Colonic mucosa (tissue), 4 donors: ENCODE measurements around the gene SYNPR. TPM values are rescaled to one million over a fixed set of nuclear protein-coding genes. Genes with fewer than 3 reads are reported as not detected.

Experiments
- DNase-seq: peaks from one replicate; pipeline ENCODE4 v3.0.0-alpha.2; 2020
- H3K27ac ChIP-seq: fragments of 200-600 bp; one replicate; pipeline ENCODE4 v1.8.0; 2021
- H3K27me3 ChIP-seq: fragments of 200-600 bp; one replicate; pipeline ENCODE4 v1.8.0; 2021
- H3K36me3 ChIP-seq: fragments of 200-600 bp; one replicate; pipeline ENCODE4 v1.8.0; 2021
- H3K4me1 ChIP-seq: fragments of 200-600 bp; one replicate; pipeline ENCODE4 v1.8.0; 2021; ENCODE audit warnings: mild to moderate bottlenecking
- H3K4me3 ChIP-seq: fragments of 200-600 bp; one replicate; pipeline ENCODE4 v1.8.0; 2021
- H3K9ac ChIP-seq, 2 donors: one replicate each; pipeline ENCODE4 v1.7.0; 2013; ENCODE audit warnings: control low read depth in 2 of 2, low read depth in 2 of 2, low read length in 2 of 2
- H3K9me3 ChIP-seq: fragments of 200-600 bp; one replicate; pipeline ENCODE4 v1.8.0; 2021
- CTCF ChIP-seq: fragments of 200-600 bp; IDR thresholded peaks from one replicate; pipeline ENCODE4 v1.8.0; 2022; ENCODE audit warnings: antibody characterized with exemption, mild to moderate bottlenecking
- intact Hi-C: fragments of 100-400 bp; cut with DNase I; formaldehyde crosslinking; loops from one replicate; pipeline ENCODE4 v1.14.1; 2022
- total RNA-seq, 2 donors: library from RNA; stranded (reverse); fragmentation: NEBNext Ultra II Directional in 1 of 2; extraction: Animal tissue kit (Norgen Biotek cat#: 25700) in 1 of 2; gene quantifications; one replicate each; pipeline ENCODE4 v1.2.1, GENCODE V29; 2021
- donor health status: healthy.
- donor health status: DM: no; HTN: no; CAD: no.
- donor health status: DM: no; HTN: no; CAD: no.

The SYNPR gene
- total RNA-seq, 2 donors from 2014 or later = 0.17 TPM; not detected in 1

- Histone ChIP-seq H3K36me3 (no peaks in the 10 kb centered on the region), H3K27me3 (no peaks in the 10 kb centered on the region), H3K9me3 (no peaks in the 10 kb centered on the region), H3K4me3 (no peak overlapping the region), H3K4me1 (no peaks in the 10 kb centered on the region), H3K9ac (no peak overlapping the region), H3K27ac (no peak overlapping the region)
- no peak for DNase-seq
- no peak for TF ChIP-seq CTCF
- intact Hi-C loops = no loop called here
Measured at GRCh38 chr3:63387568-63387967, 109.5 kb downstream of the SYNPR start.

GRCh38 chr3:63390710-63391230, 112.7 kb downstream of the SYNPR start:
- Histone ChIP-seq H3K4me1 (no peaks in the 10 kb centered on the region), H3K36me3 (no peaks in the 10 kb centered on the region), H3K27me3 (no peaks in the 10 kb centered on the region), H3K9me3 (no peaks in the 10 kb centered on the region), H3K9ac (no peak overlapping the region), H3K4me3 (no peak overlapping the region), H3K27ac (no peak overlapping the region)
- intact Hi-C loops = no loop called here
- no peak for DNase-seq
- no peak for TF ChIP-seq CTCF

DNA sequence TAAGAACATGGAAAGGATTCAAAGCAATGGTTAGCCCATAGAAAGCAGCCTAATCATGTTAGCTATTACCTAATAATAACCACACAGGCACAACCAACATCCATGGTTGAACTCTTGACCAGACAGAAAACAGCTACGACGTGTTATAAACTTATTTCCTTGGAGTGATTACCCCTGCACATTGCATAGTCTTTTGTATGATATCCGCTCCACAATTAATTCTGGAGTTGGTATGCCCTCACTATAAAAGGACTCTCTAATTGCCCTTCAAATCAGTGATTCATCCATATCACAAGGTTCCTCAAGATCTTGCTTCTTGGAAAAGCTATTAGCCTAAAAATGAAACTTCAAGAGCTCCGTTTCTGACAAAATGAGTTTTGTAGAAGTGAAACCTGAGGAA, 117.9 kb downstream of the SYNPR start:
- TF ChIP-seq CTCF = no peak
- intact Hi-C loops = no loop called here
- Histone ChIP-seq H3K4me1 (no peaks in the 10 kb centered on the region), H3K27me3 (no peaks in the 10 kb centered on the region), H3K9ac (no peak overlapping the region), H3K4me3 (no peak overlapping the region), H3K27ac (no peak overlapping the region), H3K36me3 (no peaks in the 10 kb centered on the region), H3K9me3 (no peaks in the 10 kb centered on the region)
- no peak for DNase-seq

DNA sequence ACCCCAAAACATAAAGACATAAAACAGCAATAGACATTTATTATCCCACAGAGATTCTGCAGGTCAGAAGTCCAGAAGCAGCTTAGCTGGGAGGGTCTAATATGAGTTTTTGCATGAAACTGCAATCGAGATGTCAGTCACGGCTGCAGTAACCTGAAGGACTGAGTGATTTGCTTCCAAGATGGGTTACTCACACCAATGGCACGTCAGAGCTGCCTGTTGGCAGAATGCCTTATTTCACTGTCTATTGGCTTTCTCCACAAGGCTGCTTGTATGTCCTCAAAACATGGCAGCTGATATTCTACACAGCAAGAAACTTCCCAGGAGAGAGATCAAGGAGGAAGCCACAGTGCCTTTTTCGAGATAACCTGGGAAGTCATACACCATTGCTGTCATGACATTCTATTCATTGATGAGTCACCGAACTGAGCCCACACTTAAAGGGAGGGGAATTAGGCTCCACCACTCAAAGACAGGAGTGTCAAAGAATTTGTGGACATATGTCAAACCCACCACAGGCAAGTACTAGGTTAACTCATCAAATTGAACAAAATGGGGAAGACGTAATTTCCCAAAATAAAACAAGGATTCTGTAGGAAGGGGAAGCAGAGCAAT, 122.2 kb downstream of the SYNPR start:
- Histone ChIP-seq H3K9me3 (no peaks in the 10 kb centered on the region), H3K9ac (no peak overlapping the region), H3K4me3 (no peak overlapping the region), H3K27me3 (no peaks in the 10 kb centered on the region), H3K27ac (no peak overlapping the region), H3K36me3 (no peaks in the 10 kb centered on the region), H3K4me1 (no peaks in the 10 kb centered on the region)
- TF ChIP-seq CTCF = no peak
- intact Hi-C loops = no loop called here
- DNase-seq = no peak

DNA sequence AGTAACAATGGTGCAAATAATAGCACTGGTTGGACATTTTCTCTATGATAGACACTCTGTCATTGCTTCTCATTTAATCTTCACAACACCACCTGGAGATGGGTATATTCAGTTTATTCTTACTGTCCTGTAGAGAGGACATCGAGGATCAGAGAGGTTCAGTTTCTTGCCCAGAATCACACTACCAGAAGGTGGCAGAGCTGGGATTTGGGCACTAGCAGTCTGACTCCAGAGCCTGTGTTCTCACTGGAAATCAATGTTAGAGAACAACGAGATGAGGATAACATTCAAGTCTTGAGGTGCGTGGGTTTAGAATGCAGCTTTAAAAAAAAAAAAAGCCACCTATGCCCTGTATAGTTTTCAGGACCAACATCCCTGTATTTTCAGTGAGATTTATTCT, 127.8 kb downstream of the SYNPR start:
- Histone ChIP-seq H3K9me3 (no peaks in the 10 kb centered on the region), H3K4me3 (no peak overlapping the region), H3K27ac (no peak overlapping the region), H3K4me1 (no peaks in the 10 kb centered on the region), H3K36me3 (no peaks in the 10 kb centered on the region), H3K27me3 (no peaks in the 10 kb centered on the region), H3K9ac (no peak overlapping the region)
- intact Hi-C loops = no loop called here
- TF ChIP-seq CTCF = no peak
- DNase-seq = no peak
